ENCODE data around the gene PRCC. TPM values are rescaled to one million over a fixed set of nuclear protein-coding genes. Genes with fewer than 3 reads are reported as not detected.

Gene PRCC
- total and polyA plus RNA-seq, 10 donors: 39.1 to 64.6 (median 55.7) TPM

DNA sequence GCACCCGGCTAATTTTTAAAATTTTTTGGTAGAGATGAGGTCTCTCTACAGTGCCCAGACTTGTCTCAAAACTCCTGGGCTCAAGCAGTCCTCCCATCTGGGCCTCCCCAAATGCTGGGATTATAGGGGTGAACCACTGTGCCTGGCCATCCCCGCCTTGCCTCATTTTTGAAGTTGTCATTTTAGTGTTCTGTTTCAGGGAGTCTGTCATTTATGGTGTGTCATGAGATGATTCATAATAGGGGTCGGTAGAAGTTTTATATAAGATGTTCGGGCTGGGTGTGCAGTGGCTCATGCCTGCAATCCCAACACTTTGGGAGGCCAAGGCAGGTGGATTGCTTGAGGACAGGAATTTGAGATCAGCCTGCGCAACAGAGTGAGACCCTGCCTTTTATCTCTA is 8.5 kb downstream of the PRCC start:
- H3K4me1 ChIP-seq: peaks cover 12 to 89% (median 52%) of the 10 kb centered on the region in 6 donors
- intact Hi-C loops (cut with DNase I; ENCODE audit: low total_unique reads): no loop called here
- H3K27ac ChIP-seq: no peak overlapping the region
- H3K27me3 ChIP-seq (replicated peaks in 1 of 7): no peaks in the 10 kb centered on the region
- no peak for DNase-seq
- TF ChIP-seq POLR2A (IDR thresholded peaks at IDR 0.05) (no peak), POLR2AphosphoS5 (IDR thresholded peaks at IDR 0.05) (no peak), CTCF (IDR thresholded peaks at IDR 0.05 in 8 of 11, conservative IDR thresholded peaks at IDR 0.05 in 3 of 11) (no peak)
- H3K36me3 ChIP-seq: peaks cover 0 to 71% (median 1%) of the 10 kb centered on the region in 6 donors
- no peaks in the 10 kb centered on the region for H3K9me3 ChIP-seq
- 80 to 92% (median 83%) methylated on average over 5 of the region's 5 CpGs for WGBS, 5 donors
- no peak overlapping the region for H3K4me3 ChIP-seq

- Histone ChIP-seq H3K36me3 (peaks cover 0 to 71% (median 2%) of the 10 kb centered on the region in 6 donors), H3K27me3 (replicated peaks in 1 of 7) (no peaks in the 10 kb centered on the region), H3K4me3 (no peak overlapping the region), H3K9me3 (no peaks in the 10 kb centered on the region), H3K27ac (no peak overlapping the region), H3K4me1 (peaks cover 6 to 89% (median 52%) of the 10 kb centered on the region in 6 donors)
- no peak for DNase-seq
- TF ChIP-seq POLR2A (IDR thresholded peaks at IDR 0.05) (no peak), POLR2AphosphoS5 (IDR thresholded peaks at IDR 0.05) (no peak), CTCF (IDR thresholded peaks at IDR 0.05 in 8 of 11, conservative IDR thresholded peaks at IDR 0.05 in 3 of 11) (no peak)
- intact Hi-C loops (cut with DNase I; ENCODE audit: low total_unique reads): no loop called here
- 62 to 72% (median 63%) methylated on average over 4 of the region's 4 CpGs for WGBS, 5 donors
These were observed 9.6 kb downstream of the PRCC start for GRCh38 chr1:156776942-156777341.

GRCh38 chr1:156777573-156777972 is 10.2 kb downstream of the PRCC start:
- Histone ChIP-seq H3K27ac (no peak overlapping the region), H3K4me3 (no peak overlapping the region), H3K27me3 (replicated peaks in 1 of 7) (no peaks in the 10 kb centered on the region), H3K9me3 (no peaks in the 10 kb centered on the region), H3K4me1 (peaks cover 6 to 88% (median 51%) of the 10 kb centered on the region in 6 donors), H3K36me3 (peaks cover 0 to 71% (median 5%) of the 10 kb centered on the region in 6 donors)
- WGBS, 5 donors: 49 to 61% (median 58%) methylated on average over 1 of the region's 1 CpG
- no peak for DNase-seq
- intact Hi-C loops (cut with DNase I; ENCODE audit: low total_unique reads): no loop called here
- TF ChIP-seq CTCF (IDR thresholded peaks at IDR 0.05 in 8 of 11, conservative IDR thresholded peaks at IDR 0.05 in 3 of 11) (no peak), POLR2A (IDR thresholded peaks at IDR 0.05) (no peak), POLR2AphosphoS5 (IDR thresholded peaks at IDR 0.05) (no peak)

DNA sequence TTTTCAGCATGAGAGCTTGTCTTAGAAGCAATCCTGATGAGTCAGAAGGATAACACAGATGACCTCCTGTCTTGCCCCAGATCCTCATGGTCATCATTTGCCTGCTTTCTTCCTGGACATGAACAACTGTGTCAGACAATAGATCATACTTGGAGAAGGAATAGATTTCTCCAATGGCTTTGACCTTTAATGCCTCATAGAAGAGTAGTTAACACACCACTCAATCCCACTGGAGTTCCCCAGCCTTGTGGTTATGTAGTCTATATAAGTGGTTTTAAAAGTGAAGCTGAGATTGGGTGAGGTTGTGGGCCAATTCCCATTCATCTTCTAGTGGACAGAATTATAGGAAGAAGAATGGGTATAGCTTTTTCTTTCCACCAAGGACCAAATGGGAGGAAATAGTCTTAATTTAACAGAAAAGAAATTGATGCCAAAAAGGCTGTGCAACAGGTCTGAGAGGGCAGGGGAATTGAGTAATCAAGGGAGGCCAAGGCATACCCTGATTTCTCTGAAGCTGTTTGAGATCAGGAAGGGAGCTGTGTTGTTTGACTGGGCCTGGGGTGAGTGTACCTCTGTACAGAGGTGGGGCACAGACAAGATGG is 14.4 kb downstream of the PRCC start:
- TF ChIP-seq CTCF (IDR thresholded peaks at IDR 0.05 in 8 of 11, conservative IDR thresholded peaks at IDR 0.05 in 3 of 11) (no peak), POLR2A (IDR thresholded peaks at IDR 0.05) (no peak), POLR2AphosphoS5 (IDR thresholded peaks at IDR 0.05) (no peak)
- no peaks in the 10 kb centered on the region for H3K9me3 ChIP-seq
- peak overlapping the region in 1 of 8 donors; percentile 14 for H3K27ac ChIP-seq
- intact Hi-C loops (cut with DNase I; ENCODE audit: low total_unique reads): no loop called here
- H3K4me3 ChIP-seq: no peak overlapping the region
- no peak for DNase-seq
- peaks cover 0 to 91% (median 31%) of the 10 kb centered on the region in 6 donors for H3K36me3 ChIP-seq
- no peaks in the 10 kb centered on the region for H3K27me3 ChIP-seq (replicated peaks in 1 of 7)
- peaks cover 6 to 78% (median 29%) of the 10 kb centered on the region in 6 donors for H3K4me1 ChIP-seq

Measured in spleen (tissue), 11 donors.